ENCODE results near the gene EVPLL.
"Not testable (repeated sequence)": the region's sequence is repeated elsewhere in the genome, so short reads cannot be mapped to it uniquely, and the experiment has no call there.

Gene EVPLL

DNA sequence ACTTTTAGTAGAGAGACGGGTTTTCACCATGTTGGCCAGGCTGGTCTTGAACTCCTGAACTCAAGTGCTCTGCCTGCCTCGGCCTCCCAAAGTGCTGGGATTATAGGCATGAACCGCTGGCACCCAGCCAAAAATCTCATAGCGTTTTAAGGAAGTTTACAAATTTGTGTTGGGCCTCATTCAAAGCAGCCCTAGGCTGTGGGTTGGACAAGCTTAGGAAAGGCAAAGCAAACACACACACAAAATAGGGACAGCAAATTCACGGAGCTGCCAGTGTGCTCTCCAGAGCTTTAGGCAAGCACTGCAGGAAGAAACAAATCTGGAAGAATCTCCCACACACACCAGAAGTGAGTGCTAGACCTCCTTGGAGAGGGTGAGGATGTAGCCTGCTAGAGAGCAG, 25.6 kb downstream of the EVPLL start:
- DNase-seq (ENCODE audit: low read depth); H3K4me3 ChIP-seq (ENCODE audit: low read depth, low read length): not testable (repeated sequence)

- not testable (repeated sequence) for H3K4me3 ChIP-seq (ENCODE audit: low read depth, low read length); DNase-seq (ENCODE audit: low read depth)
Observed at GRCh38 chr17:18403604-18404003, 26.0 kb downstream of the EVPLL start.

- peak; percentile 6 for DNase-seq (ENCODE audit: low read depth)
- not testable (repeated sequence) for H3K4me3 ChIP-seq (ENCODE audit: low read depth, low read length)
Observed at GRCh38 chr17:18408906-18409305, 31.3 kb downstream of the EVPLL start.

DNA sequence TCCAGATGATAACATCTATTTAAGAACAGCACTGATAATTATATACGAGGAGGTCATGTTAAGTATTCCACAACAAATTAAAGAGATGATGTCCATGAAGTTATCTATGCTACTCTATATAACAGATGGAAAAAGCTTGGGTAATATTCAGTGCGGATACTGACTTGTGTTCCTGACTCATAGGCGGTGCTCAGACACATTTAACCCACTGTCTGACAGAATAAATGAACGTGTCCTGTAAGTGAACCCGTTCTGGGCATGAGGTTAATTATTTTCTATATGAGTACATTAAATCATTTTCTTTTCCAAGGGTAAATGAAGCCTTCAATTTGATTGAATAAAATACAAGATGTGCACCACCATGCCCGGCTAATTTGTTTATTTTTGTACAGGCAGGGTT, 31.7 kb downstream of the EVPLL start:
- H3K4me3 ChIP-seq (ENCODE audit: low read depth, low read length); DNase-seq (ENCODE audit: low read depth): not testable (repeated sequence)

- peak overlapping the region; percentile 64; the same call in 1 of the 2 replicates for H3K4me3 ChIP-seq (ENCODE audit: low read depth, low read length)
- DNase-seq (ENCODE audit: low read depth), result not testable (repeated sequence)
Observed at GRCh38 chr17:18410736-18411135, 33.2 kb downstream of the EVPLL start.

GRCh38 chr17:18411377-18411864, 33.8 kb downstream of the EVPLL start:
- H3K4me3 ChIP-seq (ENCODE audit: low read depth, low read length), result peak overlapping the region; percentile 64
- DNase-seq (ENCODE audit: low read depth), result peak; percentile 5

DNA sequence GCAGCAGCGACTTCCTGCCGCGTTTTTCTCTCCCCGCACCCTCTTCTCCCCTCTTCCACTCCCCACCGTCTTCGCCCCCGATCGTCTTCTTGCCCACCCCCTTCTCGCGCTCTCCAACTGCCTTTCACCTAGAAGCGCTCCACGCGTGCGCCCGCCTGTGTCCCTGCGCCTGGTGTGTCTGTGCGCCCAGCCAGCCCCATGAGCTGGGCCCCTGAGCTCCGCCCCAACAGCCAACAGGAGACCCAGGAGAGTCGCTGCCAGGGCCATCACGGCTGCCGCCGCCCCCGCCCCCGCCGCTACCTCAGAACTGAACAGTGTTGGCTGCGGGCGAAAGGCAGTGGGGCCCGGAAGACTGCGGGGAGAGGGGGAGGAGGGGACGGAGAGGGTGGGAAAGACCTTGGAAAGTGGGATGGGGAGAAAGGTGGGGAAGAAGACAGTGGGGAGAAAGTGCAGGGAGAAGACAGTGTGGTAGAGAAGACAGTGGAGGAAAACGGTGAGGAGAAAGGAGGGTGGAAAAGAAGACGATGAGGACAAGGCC, 34.5 kb downstream of the EVPLL start:
- H3K4me3 ChIP-seq (ENCODE audit: low read depth, low read length); DNase-seq (ENCODE audit: low read depth): not testable (repeated sequence)

DNA sequence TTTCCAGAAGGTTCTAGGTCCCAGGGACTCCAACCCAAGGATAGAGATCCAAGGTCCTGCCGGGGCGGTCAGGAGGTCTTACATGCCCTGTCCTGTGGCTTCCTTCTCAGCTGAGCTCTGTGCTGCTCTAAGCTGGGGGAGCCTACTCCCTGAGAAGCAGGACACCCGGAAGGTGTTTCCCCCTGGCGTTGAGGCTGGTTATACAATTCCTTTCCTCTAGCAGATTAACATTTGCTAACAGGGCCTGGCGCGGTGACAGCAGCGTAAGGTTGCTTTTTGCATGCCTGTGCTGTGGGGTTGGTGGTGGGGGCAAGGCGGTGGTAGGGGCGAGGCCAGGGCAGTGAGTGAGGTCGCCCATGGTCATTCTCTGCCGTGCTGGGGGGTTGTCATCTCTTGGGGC, 43.9 kb downstream of the EVPLL start:
- not testable (repeated sequence) for H3K4me3 ChIP-seq (ENCODE audit: low read depth, low read length); DNase-seq (ENCODE audit: low read depth)

DNA sequence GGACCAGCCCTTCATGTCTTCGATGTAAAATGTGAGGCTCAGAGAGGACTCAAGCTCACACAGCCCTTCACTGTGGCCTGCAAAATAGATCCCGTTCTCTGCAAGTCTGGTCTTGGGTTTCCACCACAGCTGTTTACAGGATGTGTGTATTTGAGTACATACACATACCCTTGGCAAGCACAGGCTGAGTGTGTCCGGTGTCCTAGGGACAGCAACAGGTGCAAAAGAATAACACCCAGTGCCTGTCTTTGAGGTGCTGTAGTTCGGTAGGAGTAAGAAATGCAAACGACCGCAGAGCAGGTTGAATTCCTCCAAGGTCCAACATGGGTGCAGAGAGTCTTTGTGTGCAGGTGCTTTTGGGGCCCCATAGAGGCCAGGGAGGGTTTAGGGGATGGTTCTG, 44.9 kb downstream of the EVPLL start:
- DNase-seq (ENCODE audit: low read depth); H3K4me3 ChIP-seq (ENCODE audit: low read depth, low read length): not testable (repeated sequence)

- not testable (repeated sequence) for DNase-seq (ENCODE audit: low read depth); H3K4me3 ChIP-seq (ENCODE audit: low read depth, low read length)
Observed at GRCh38 chr17:18423015-18423414, 45.4 kb downstream of the EVPLL start.

- H3K4me3 ChIP-seq (ENCODE audit: low read depth, low read length); DNase-seq (ENCODE audit: low read depth): not testable (repeated sequence)
Observed at GRCh38 chr17:18425593-18425992, 48.0 kb downstream of the EVPLL start.

GRCh38 chr17:18426639-18427038, 49.1 kb downstream of the EVPLL start:
- H3K4me3 ChIP-seq (ENCODE audit: low read depth, low read length), result not testable (repeated sequence)

GRCh38 chr17:18432206-18432605, 54.6 kb downstream of the EVPLL start:
- not testable (repeated sequence) for H3K4me3 ChIP-seq (ENCODE audit: low read depth, low read length); DNase-seq (ENCODE audit: low read depth)

More at GRCh38 chr17:18426639-18427038, 49.1 kb downstream of the EVPLL start:
- not testable (repeated sequence) for DNase-seq (ENCODE audit: low read depth)
